Cortex of kidney (tissue), 1 donor: ENCODE measurements around the gene HAND1.
"Not testable (repeated sequence)": the region's sequence is repeated elsewhere in the genome, so short reads cannot be mapped to it uniquely, and the experiment has no call there.

Experiments
- DNase-seq: peaks from one replicate; lab custom pipeline; 2025; lab: John Stamatoyannopoulos, UW

The HAND1 gene

GRCh38 chr5:154478224-154478565 lies at the start of gene HAND1:
Gene HAND1, minus strand, starts transcription at chr5:154478227. Its CDS starts 219 bp downstream, at chr5:154478008.
- no peak for DNase-seq

- no peak for DNase-seq
These were observed 48.5 kb upstream of the HAND1 start for GRCh38 chr5:154526231-154527226.

GRCh38 chr5:154524859-154525258 lies 46.8 kb upstream of the HAND1 start:
- no peak for DNase-seq

GRCh38 chr5:154524181-154524580 lies 46.2 kb upstream of the HAND1 start:
- no peak for DNase-seq

GRCh38 chr5:154523709-154524108 lies 45.7 kb upstream of the HAND1 start:
- no peak for DNase-seq

- DNase-seq: no peak
These were observed 45.1 kb upstream of the HAND1 start for GRCh38 chr5:154523104-154523503.

GRCh38 chr5:154522284-154522683 lies 44.3 kb upstream of the HAND1 start:
- DNase-seq: no peak

- DNase-seq: no peak
These were observed 43.7 kb upstream of the HAND1 start for GRCh38 chr5:154521756-154522155.

- no peak for DNase-seq
These were observed 42.9 kb upstream of the HAND1 start for GRCh38 chr5:154520861-154521453.

GRCh38 chr5:154519359-154519758 lies 41.3 kb upstream of the HAND1 start:
- no peak for DNase-seq

- no peak for DNase-seq
These were observed 40.4 kb upstream of the HAND1 start for GRCh38 chr5:154518438-154518867.

- no peak for DNase-seq
These were observed 39.9 kb upstream of the HAND1 start for GRCh38 chr5:154517810-154518437.

- no peak for DNase-seq
These were observed 39.2 kb upstream of the HAND1 start for GRCh38 chr5:154517181-154517580.

GRCh38 chr5:154516475-154516874 lies 38.4 kb upstream of the HAND1 start:
- no peak for DNase-seq

- not testable (repeated sequence) for DNase-seq
These were observed 37.5 kb upstream of the HAND1 start for GRCh38 chr5:154515488-154515887.

- no peak for DNase-seq
These were observed 36.3 kb upstream of the HAND1 start for GRCh38 chr5:154514331-154514730.

GRCh38 chr5:154513669-154514084 lies 35.6 kb upstream of the HAND1 start:
- DNase-seq: no peak

GRCh38 chr5:154511984-154512383 lies 34.0 kb upstream of the HAND1 start:
- no peak for DNase-seq

GRCh38 chr5:154509784-154510555 lies 31.9 kb upstream of the HAND1 start:
- DNase-seq: no peak

- no peak for DNase-seq
These were observed 30.1 kb upstream of the HAND1 start for GRCh38 chr5:154508114-154508513.

- no peak for DNase-seq
These were observed 28.7 kb upstream of the HAND1 start for GRCh38 chr5:154506716-154507080.
